ENCODE measurements around the gene PPT1. TPM values are rescaled to one million over a fixed set of nuclear protein-coding genes. Genes with fewer than 3 reads are reported as not detected.

Gene PPT1
- 41.0 TPM for total RNA-seq

GRCh38 chr1:40096977-40097782 lies at the start of gene PPT1:
PPT1 (minus strand) TSS chr1:40097252; CDS start chr1:40097238, 14 bp downstream.
- peak; percentile 91 for ATAC-seq

DNA sequence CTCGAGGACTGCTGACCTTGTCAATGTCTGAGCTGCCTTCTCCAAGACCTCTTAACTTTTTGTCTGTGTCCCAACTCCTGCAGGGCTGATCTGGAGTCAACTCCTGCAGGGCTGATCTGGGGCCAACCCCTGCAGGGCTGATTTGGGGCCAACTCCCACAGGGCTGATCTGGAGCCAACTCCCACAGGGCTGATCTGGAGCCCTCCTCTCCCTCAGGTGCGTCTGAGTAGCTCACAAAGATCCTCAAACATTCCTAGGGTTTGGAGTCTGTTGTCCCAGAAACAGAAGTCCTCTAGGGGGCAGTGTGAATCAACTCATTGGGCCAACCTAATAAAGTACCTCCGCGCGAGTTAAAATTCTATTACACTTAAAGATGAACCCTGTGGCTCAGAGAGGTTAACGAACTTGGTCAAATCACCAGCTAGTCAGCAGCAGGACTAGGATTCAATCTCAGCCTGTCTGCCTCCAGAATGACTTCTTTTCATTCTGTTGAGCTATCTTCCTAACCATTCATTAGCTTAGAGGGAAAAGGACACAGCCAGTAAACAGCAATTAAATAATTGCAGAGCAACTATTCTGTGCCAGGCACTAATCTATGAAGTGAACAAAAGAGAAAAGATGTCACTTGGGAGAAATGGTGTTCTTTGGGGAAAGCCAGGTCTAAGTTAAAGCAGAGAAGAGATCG lies 47.0 kb upstream of the PPT1 start:
- peak; percentile 84 for ATAC-seq

- no peak for ATAC-seq
Observed at GRCh38 chr1:40141878-40142535, 45.0 kb upstream of the PPT1 start.

- ATAC-seq, result no peak
Observed at GRCh38 chr1:40140211-40140973, 43.3 kb upstream of the PPT1 start.

GRCh38 chr1:40133839-40134238 lies 36.8 kb upstream of the PPT1 start:
- ATAC-seq, result no peak

- ATAC-seq, result no peak
Observed at GRCh38 chr1:40133312-40133665, 36.2 kb upstream of the PPT1 start.

GRCh38 chr1:40132383-40133311 lies 35.6 kb upstream of the PPT1 start:
- ATAC-seq, result no peak

- no peak for ATAC-seq
Observed at GRCh38 chr1:40130892-40131291, 33.8 kb upstream of the PPT1 start.

- ATAC-seq, result no peak
Observed at GRCh38 chr1:40122855-40123254, 25.8 kb upstream of the PPT1 start.

- no peak for ATAC-seq
Observed at GRCh38 chr1:40120128-40120527, 23.1 kb upstream of the PPT1 start.

DNA sequence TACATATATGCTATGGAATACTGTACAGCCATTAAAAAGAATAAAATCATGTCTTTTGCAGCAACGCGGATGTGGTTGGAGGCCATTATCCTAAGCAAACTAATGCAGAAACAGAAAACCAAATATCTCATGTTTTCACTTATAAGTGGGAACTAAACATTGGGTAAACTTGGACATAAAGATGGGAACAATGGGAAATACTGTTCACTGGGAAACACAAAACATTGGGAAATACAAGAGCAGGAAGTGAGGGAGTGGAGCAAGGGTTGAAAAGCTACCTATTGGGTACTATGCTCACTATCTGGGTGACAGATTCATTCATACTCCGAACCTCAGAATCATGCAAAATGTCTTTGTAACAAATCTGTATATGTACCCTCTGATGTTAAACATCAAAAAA lies 17.3 kb upstream of the PPT1 start:
- no peak for ATAC-seq

DNA sequence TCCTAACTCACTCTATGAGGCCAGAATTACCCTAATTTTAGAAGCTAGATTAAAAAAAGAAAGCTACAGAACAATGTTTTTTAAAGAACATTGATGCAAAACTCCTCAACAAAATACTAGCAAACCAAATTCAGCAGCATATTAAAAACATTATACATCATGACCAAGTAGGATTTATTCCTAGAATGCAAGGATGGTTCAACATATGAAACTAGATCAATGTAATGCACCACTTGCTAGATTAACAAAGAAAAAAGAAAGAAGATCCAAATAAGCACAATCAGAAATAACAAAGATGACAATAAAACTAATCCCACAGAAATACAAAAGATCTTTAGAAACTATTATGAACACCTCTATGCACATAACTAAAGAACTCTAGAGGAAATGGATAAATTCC lies 13.3 kb upstream of the PPT1 start:
- ATAC-seq, result no peak

- ATAC-seq, result peak; percentile 98
Observed at GRCh38 chr1:40107290-40107959, 10.4 kb upstream of the PPT1 start.

DNA sequence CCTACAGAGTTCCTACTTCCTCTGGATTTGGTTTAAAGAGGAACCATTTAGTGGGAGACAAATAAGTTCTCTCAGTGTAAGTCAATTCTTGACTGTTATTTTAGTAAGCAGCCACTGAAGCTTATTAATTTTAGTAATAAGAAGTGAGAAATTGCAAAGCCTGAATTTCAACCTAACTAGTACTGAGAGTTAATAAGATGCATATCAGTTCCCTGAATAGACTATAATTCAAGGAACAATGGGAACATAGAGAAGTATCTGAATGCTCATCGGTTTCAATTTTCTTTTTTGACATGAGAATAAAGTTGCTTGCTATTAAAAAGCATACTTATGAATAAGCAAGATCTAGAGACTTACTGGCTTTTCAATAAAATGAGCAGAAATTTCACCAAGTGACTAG lies 8.0 kb upstream of the PPT1 start:
- ATAC-seq, result no peak

GRCh38 chr1:40102896-40103295 lies 5.8 kb upstream of the PPT1 start:
- ATAC-seq, result no peak

GRCh38 chr1:40102038-40102437 lies 5.0 kb upstream of the PPT1 start:
- ATAC-seq, result no peak

DNA sequence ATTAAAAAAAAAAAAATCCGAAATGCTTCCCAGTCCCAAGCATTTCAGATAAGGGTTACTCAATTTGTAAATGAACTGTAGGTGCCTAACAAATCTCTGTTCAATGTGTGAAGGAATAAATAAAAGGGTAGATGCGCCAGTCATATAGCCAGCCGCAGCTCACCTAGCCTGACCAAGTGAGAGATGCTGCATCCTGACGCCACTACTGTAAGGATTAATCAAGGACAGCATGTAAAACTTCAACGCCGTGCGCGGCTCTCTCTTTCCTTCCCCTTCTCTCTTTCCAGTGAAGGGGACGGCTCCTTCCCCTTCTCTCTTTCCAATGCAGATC lies 441 bp downstream of the PPT1 start:
- peak; percentile 39 for ATAC-seq

GRCh38 chr1:40095806-40096205 lies 1.2 kb downstream of the PPT1 start:
- ATAC-seq, result no peak

- no peak for ATAC-seq
Observed at GRCh38 chr1:40094466-40095110, 2.5 kb downstream of the PPT1 start.

- no peak for ATAC-seq
Observed at GRCh38 chr1:40092706-40093639, 4.1 kb downstream of the PPT1 start.
